Epithelial cell of esophagus (primary cell): ENCODE data around the gene RHOV.
A peak's percentile ranks its signal among the peaks of the same experiment; 100 is the strongest.

Experiments used
- DNase-seq: peaks from one replicate; pipeline ENCODE4 v3.0.0; 2010; ENCODE audit warnings: low read depth
- H3K4me3 ChIP-seq: 2 replicates; pipeline ENCODE4 v1.5.1; 2011; ENCODE audit warnings: mild to moderate bottlenecking, low read length, control low read depth
- TF ChIP-seq, protein P1 (sequence below): IDR thresholded peaks from 2 replicates; pipeline ENCODE4 v1.5.1; 2011; ENCODE audit warnings: low read depth, mild to moderate bottlenecking, low read length, control low read depth, inconsistent platforms; ENCODE audit not compliant: insufficient read depth; ENCODE audit errors: missing control alignments

RHOV gene

DNA sequence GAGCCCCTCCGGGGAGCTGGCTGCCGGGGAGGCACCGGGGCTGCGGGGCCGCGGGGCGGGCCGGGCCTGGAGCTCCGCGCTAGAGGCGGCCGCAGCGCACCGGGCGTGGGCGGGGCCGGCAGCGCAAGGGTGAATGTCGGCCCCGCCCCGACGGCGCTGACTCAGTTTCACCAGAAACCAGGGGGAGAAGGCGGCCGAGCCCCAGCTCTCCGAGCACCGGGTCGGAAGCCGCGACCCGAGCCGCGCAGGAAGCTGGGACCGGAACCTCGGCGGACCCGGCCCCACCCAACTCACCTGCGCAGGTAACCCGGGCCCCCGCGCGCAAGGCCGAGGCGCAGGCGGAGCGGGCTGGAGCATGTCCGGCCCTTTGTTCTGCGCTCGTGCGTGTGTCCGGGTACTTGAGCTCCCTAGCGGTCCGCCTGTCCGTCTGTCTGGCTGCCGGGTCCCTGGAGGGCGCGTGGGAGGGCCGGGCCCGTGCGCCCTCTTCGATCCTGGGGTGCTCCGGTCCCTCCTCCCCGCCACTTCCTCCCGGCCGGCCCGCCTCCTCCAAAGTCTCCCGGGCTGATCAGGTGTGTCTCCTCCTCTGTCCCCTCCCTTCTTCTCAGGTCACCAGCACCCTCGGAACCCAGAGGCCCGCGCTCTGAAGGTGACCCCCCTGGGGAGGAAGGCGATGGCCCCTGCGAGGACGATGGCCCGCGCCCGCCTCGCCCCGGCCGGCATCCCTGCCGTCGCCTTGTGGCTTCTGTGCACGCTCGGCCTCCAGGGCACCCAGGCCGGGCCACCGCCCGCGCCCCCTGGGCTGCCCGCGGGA lies 29.9 kb downstream of the RHOV start, which contains the start of gene SPINT1:
TSS of gene SPINT1 (plus strand) at position 164 of the 811 bp plus-strand sequence. CDS start at position 671, 507 bp downstream.
- TF ChIP-seq, protein P1, sequence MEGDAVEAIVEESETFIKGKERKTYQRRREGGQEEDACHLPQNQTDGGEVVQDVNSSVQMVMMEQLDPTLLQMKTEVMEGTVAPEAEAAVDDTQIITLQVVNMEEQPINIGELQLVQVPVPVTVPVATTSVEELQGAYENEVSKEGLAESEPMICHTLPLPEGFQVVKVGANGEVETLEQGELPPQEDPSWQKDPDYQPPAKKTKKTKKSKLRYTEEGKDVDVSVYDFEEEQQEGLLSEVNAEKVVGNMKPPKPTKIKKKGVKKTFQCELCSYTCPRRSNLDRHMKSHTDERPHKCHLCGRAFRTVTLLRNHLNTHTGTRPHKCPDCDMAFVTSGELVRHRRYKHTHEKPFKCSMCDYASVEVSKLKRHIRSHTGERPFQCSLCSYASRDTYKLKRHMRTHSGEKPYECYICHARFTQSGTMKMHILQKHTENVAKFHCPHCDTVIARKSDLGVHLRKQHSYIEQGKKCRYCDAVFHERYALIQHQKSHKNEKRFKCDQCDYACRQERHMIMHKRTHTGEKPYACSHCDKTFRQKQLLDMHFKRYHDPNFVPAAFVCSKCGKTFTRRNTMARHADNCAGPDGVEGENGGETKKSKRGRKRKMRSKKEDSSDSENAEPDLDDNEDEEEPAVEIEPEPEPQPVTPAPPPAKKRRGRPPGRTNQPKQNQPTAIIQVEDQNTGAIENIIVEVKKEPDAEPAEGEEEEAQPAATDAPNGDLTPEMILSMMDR: no peak
- H3K4me3 ChIP-seq: peak within 1 kb of the TSS; percentile 65
- peak; percentile 87 for DNase-seq

DNA sequence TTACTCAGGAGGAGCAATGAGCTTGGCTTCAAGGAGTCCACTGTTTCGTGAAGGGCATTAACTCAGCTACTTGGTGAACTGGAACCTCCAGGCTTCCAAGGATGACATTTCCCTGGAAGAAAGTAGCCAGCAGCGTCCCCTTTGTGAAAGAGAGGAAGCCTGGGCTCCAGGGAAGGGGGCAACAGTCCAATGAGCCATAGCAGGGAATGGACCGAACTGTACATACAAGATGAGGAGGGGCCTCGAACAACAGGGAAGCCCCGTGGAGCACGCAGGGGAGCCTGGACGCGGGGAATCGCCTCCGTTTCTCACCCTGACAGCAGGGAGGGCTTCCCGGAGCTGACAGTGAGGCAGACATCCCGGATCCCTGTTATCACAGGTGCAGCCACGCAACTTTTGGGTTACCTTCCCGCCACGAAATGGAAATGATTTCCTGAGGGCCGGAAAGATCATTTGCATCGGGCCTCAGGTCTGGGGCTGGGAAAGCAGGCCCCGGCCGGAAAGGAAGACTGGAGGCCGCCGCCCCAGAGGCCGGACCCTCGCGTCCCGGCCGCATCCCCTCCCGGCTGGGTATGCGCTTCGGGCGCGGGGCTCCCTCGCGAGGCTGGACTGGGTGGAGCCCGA lies 30.7 kb downstream of the RHOV start:
- TF ChIP-seq, protein P1: no peak
- peak overlapping the region; percentile 65 for H3K4me3 ChIP-seq
- no peak for DNase-seq

DNA sequence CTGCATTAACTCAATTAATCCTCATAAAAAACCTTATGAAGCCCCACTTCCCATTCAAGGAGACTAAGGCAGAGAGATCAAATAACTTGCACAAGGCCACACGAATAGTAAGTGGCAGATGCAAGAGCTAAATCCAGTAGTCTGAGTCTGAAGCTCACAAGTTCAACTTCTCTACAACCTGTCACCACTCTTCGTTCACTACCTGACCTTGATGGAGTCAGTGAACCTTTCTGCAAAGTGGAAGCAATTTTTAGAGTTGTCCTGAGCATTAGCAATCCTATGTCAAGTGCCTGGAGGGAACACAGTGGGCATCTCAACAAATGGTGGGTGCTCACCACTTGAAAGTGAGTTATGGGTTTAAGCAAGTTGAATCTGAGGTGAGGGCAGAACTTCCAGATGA lies 32.3 kb downstream of the RHOV start:
- DNase-seq: no peak
- TF ChIP-seq, protein P1: no peak
- H3K4me3 ChIP-seq: no peak overlapping the region

DNA sequence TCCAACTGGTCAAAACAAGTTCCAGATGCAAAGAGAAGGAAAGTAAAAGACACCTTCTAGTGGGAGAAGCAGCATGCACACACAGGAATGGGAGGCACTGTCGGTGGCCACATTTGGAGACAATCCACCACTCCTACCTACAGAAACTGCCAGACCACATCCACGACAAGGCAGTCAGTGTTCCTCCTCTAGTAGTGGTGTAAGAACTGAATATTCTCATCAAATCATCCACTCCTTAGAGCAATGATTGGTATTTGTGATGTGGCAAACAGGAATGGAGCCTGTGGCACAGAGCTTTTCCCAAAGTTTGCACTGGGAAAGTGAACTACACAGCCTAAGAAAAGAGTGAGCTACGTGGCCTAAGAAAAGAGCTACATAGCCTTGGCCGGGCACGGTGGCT lies 35.3 kb downstream of the RHOV start:
- TF ChIP-seq, protein P1: no peak
- no peak overlapping the region for H3K4me3 ChIP-seq
- no peak for DNase-seq

DNA sequence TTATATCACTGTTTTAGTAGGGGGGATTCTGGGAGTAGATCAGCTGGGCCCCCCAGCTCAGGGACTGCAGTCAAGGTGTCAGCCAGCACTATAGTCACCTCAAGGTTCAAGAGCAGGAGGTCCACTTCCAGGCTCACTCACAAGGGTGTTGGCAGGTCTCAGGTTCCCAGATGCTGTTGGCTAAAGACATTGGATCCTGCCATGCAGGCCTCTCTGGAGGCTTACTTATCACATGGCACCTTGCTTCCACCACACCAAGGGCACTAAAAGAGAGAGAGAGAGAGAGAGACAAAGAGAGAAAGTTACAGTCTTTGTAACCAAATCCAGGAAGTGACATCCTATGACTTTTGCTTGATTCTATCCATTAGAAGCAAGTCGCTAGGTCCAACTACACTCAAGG lies 38.0 kb downstream of the RHOV start:
- TF ChIP-seq, protein P1: no peak
- H3K4me3 ChIP-seq: no peak overlapping the region
- DNase-seq: no peak

DNA sequence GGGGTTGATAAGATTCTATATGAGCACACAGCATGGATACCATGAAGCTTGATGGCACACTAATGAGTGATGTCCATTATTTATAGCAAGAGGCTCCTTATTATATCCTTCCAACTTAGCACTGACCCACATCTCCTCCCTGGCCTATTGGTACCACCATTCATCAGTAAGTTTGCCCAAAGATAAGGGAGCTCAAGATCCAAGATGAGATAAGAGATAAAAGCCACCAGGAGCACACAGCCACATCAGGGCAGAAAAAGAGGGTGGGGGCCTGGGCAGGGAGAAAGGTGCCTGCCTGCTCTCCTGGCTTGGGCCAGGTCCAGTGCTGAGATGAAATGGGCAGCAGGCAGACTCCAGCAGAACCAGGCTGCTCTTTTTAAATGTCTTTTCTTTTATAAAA lies 41.1 kb downstream of the RHOV start:
- no peak overlapping the region for H3K4me3 ChIP-seq
- DNase-seq: no peak
- TF ChIP-seq, protein P1: no peak
